ENCODE results near the gene AVEN.

DNA sequence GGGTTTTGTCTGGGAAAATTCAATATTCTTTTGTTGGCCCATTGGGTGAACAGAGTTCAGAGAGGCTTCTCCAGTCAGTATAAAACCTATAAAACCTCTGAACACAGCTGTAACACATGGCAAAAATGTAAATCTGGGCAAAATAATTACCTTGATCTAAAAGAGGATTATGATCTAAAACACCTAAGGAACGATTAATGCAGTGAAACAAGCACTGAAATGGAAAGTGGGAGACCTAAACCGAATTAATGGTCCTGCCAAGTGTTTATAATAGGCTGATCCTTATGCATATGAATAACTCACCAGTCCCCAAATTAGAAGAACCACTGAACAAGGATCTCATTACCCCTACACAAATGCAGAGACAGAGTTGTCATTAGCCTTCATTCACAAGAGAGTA is 32.6 kb downstream of the AVEN start:
- TF ChIP-seq POLR2A (IDR thresholded peaks at IDR 0.05), result no peak
- TF ChIP-seq, protein P1, sequence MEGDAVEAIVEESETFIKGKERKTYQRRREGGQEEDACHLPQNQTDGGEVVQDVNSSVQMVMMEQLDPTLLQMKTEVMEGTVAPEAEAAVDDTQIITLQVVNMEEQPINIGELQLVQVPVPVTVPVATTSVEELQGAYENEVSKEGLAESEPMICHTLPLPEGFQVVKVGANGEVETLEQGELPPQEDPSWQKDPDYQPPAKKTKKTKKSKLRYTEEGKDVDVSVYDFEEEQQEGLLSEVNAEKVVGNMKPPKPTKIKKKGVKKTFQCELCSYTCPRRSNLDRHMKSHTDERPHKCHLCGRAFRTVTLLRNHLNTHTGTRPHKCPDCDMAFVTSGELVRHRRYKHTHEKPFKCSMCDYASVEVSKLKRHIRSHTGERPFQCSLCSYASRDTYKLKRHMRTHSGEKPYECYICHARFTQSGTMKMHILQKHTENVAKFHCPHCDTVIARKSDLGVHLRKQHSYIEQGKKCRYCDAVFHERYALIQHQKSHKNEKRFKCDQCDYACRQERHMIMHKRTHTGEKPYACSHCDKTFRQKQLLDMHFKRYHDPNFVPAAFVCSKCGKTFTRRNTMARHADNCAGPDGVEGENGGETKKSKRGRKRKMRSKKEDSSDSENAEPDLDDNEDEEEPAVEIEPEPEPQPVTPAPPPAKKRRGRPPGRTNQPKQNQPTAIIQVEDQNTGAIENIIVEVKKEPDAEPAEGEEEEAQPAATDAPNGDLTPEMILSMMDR (IDR thresholded peaks at IDR 0.05), result no peak
